Uterus (tissue), 2 donors: ENCODE results near the gene MXRA8.

Source experiments
- CTCF ChIP-seq, 4 experiments: fragments of 200-600 bp in 2 of 4; fragments of 450-650 bp in 2 of 4; sonication (generic) in 2 of 4; IDR thresholded peaks; one replicate each; pipeline ENCODE4 v1.5.1; 2016 to 2019; ENCODE audit warnings: antibody characterized with exemption in 4 of 4, mild to moderate bottlenecking in 2 of 4, moderate library complexity in 1 of 4
- POLR2A ChIP-seq, 2 donors: fragments of 450-650 bp; IDR thresholded peaks; one replicate each; pipeline ENCODE4 v1.6.1; 2016; ENCODE audit warnings: antibody characterized with exemption in 2 of 2, mild to moderate bottlenecking in 1 of 2, moderate library complexity in 1 of 2

DNA sequence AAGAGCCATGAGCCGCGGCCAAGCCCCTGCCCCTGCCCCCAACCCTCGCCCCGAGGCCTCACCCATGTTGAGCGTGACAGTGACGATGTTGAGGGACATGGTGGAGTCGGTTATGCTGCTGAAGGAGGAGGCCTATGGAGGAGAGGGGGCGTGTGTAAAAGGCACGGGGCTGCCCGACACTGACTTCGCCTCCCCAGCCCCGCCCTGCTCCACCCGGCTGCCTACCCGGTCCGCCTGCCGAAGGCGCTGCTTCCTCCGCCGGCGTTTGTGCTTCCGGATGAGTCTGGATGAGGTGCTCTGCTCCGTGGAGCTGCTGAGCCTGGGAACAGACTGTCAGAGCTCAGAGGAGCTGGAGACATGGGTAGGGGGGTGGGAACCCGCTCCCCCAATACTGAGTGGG is 18.2 kb downstream of the MXRA8 start:
- no peak for TF ChIP-seq CTCF (IDR thresholded peaks at IDR 0.05)
- TF ChIP-seq POLR2A (IDR thresholded peaks at IDR 0.05): no peak
